ENCODE data around the gene CNGA1. TPM values are rescaled to one million over a fixed set of nuclear protein-coding genes. Genes with fewer than 3 reads are reported as not detected.
A peak's percentile ranks its signal among the peaks of the same experiment; 100 is the strongest.
"Not testable (repeated sequence)": the region's sequence is repeated elsewhere in the genome, so short reads cannot be mapped to it uniquely, and the experiment has no call there.

CNGA1 gene
- total RNA-seq, 4 donors from 2014 or later, result 0.27 to 4.1 (median 0.55) TPM; not detected in 1

DNA sequence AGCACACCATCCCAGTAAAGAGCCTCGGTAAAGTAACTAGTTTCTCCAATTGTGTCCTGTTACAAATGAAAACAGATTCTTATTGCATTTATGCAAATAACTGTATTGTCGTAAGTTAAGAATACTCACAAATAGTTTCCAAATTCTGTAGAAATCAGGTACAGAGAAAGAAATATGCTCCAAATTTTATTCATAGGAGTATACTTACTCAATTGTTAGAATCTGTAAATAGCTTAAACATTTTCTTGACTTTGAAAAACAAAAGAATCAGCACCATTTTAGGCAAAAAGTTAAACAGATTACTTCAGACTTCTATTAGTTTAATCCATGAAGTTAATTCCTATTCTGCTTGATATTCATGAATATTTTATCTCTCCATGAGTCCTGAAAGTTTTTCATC, 10.7 kb downstream of the CNGA1 start:
- H3K36me3 ChIP-seq, result no peaks in the 10 kb centered on the region
- H3K4me3 ChIP-seq, result no peak overlapping the region
- no peak for TF ChIP-seq POLR2A (IDR thresholded peaks at IDR 0.05)
- TF ChIP-seq, protein P1, sequence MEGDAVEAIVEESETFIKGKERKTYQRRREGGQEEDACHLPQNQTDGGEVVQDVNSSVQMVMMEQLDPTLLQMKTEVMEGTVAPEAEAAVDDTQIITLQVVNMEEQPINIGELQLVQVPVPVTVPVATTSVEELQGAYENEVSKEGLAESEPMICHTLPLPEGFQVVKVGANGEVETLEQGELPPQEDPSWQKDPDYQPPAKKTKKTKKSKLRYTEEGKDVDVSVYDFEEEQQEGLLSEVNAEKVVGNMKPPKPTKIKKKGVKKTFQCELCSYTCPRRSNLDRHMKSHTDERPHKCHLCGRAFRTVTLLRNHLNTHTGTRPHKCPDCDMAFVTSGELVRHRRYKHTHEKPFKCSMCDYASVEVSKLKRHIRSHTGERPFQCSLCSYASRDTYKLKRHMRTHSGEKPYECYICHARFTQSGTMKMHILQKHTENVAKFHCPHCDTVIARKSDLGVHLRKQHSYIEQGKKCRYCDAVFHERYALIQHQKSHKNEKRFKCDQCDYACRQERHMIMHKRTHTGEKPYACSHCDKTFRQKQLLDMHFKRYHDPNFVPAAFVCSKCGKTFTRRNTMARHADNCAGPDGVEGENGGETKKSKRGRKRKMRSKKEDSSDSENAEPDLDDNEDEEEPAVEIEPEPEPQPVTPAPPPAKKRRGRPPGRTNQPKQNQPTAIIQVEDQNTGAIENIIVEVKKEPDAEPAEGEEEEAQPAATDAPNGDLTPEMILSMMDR (IDR thresholded peaks at IDR 0.05), result no peak
- H3K9me3 ChIP-seq, result no peaks in the 10 kb centered on the region
- intact Hi-C loops (cut with DNase I; ENCODE audit: low total_unique reads), result no loop called here
- no peak for DNase-seq
- no peaks in the 10 kb centered on the region for H3K27me3 ChIP-seq
- H3K4me1 ChIP-seq, result no peaks in the 10 kb centered on the region
- H3K27ac ChIP-seq, result no peak overlapping the region

DNA sequence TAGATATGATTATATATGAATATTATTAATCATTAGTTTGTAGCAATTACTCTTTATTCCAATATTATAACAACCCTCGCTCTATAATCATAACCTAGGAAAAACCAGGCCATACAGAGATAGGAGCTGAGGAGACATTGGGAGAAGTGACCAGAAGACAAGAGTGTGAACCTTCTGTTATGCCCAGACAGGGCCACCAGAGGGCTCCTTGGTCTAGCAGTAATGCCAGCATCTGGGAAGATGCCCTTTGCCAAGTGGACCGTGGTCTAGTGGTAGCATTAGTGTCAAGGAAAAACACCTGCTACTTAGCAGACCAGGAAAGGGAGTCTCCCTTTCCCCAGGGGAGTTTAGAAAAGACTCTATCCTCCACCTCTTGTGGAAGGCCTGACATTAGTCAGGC, 12.9 kb downstream of the CNGA1 start:
- TF ChIP-seq, protein P1 (IDR thresholded peaks at IDR 0.05), result peak in 1 of 4 experiments; percentile 10
- intact Hi-C loops (cut with DNase I; ENCODE audit: low total_unique reads); H3K4me3 ChIP-seq; H3K36me3 ChIP-seq; H3K27ac ChIP-seq; H3K27me3 ChIP-seq; DNase-seq; H3K4me1 ChIP-seq: not testable (repeated sequence)
- H3K9me3 ChIP-seq, result peaks cover 0 to 10% of the 10 kb centered on the region in 2 donors

DNA sequence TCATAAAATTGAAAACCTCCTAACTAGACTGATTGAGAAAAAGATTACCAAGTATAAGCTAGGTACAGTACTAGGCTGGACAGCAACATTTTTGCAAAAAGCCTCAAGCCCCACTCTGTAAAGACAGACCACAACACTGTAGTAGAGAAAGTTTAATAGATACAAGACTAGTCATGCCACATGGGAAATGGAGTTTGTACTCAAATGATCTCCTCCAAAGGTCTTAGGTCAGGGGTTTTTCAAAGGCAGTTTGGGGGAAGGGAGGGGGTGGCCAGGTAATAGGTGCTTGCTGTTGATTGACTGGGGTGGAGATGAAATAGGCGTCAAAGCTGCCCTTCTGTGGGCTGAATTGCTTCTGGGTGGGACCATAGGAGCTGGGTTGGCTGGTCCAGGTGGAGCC, 14.2 kb downstream of the CNGA1 start:
- intact Hi-C loops (cut with DNase I; ENCODE audit: low total_unique reads), result no loop called here
- TF ChIP-seq, protein P1 (IDR thresholded peaks at IDR 0.05), result no peak
- TF ChIP-seq POLR2A (IDR thresholded peaks at IDR 0.05), result no peak
- Histone ChIP-seq H3K27me3 (no peaks in the 10 kb centered on the region), H3K9me3 (peaks cover 0 to 11% of the 10 kb centered on the region in 2 donors), H3K36me3 (no peaks in the 10 kb centered on the region), H3K4me1 (no peaks in the 10 kb centered on the region), H3K4me3 (no peak overlapping the region), H3K27ac (no peak overlapping the region)
- no peak for DNase-seq

DNA sequence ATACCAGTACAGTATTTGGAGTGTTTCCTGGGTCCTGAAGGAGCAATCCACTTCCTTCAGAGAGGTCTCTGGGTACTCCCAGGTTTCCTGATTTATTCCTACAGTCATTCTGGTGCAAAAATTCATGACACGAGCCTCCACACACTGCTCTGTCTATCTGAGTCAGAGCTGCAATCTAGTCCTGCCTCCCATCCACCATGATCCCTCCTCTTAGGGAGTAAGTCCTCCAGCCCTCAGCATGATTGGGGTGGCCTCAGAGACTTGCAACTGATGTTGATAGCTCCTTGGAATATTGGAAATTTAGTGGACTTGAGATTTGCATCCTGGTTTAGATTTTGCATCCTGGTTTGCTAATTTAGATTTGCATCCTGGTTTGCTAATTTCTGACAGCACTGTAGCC, 20.5 kb downstream of the CNGA1 start:
- Histone ChIP-seq H3K27ac (no peak overlapping the region), H3K9me3 (peaks cover 0 to 11% of the 10 kb centered on the region in 2 donors), H3K27me3 (no peaks in the 10 kb centered on the region), H3K4me3 (no peak overlapping the region), H3K36me3 (no peaks in the 10 kb centered on the region), H3K4me1 (no peaks in the 10 kb centered on the region)
- TF ChIP-seq POLR2A (IDR thresholded peaks at IDR 0.05), result no peak
- TF ChIP-seq, protein P1 (IDR thresholded peaks at IDR 0.05), result no peak
- intact Hi-C loops (cut with DNase I; ENCODE audit: low total_unique reads), result no loop called here
- no peak for DNase-seq

DNA sequence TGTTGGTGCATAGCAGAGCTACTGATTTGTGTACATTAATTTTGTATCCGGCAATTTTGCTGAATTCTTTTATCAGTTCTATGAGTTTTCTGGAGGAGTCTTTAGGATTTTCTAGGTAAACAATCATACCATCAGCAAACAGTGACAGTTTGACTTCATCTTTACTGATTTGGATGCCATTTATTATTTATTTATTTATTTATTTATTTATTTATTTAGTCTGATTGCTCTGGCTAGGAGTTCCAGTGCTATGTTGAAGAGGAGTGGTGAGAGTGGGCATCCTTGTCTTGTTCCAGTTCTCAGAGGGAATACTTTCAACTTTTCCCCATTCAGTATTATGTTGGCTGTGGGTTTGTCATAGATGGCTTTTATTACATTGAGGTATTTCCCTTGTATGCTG, 24.0 kb downstream of the CNGA1 start:
- H3K27ac ChIP-seq; H3K36me3 ChIP-seq; H3K4me3 ChIP-seq; H3K9me3 ChIP-seq; intact Hi-C loops (cut with DNase I; ENCODE audit: low total_unique reads); H3K27me3 ChIP-seq; H3K4me1 ChIP-seq; DNase-seq: not testable (repeated sequence)

DNA sequence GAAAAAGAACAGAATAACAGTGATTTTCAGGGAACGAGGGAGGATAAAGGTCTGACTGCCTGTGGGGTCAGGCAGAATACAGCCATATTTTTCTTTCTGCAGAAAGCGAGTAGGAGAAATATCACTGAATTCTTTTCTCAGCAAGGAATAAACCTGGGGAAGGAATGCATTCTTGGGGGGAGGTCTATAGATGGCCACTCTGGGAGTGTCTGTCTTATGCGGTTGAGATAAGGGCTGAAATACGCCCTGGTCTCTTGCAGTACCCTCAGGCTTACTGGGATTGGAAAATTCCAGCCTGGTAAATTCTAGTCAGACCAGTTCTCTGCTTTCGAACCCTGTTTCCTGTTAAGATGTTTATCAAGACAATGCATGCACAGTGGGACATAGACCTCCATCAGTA, 26.3 kb downstream of the CNGA1 start:
- no peaks in the 10 kb centered on the region for H3K4me1 ChIP-seq
- H3K9me3 ChIP-seq, result no peaks in the 10 kb centered on the region
- intact Hi-C loops (cut with DNase I; ENCODE audit: low total_unique reads), result no loop called here
- H3K27me3 ChIP-seq, result no peaks in the 10 kb centered on the region
- H3K4me3 ChIP-seq, result no peak overlapping the region
- no peak for DNase-seq
- H3K27ac ChIP-seq, result no peak overlapping the region
- H3K36me3 ChIP-seq, result no peaks in the 10 kb centered on the region
- no peak for TF ChIP-seq POLR2A (IDR thresholded peaks at IDR 0.05)
- TF ChIP-seq, protein P1 (IDR thresholded peaks at IDR 0.05), result no peak

Data from uterus (tissue), 4 donors.